Renal pelvis (tissue), 12 donors: ENCODE data around the gene PDZD2. TPM values are rescaled to one million over a fixed set of nuclear protein-coding genes. Genes with fewer than 3 reads are reported as not detected.
"Not testable (repeated sequence)": the region's sequence is repeated elsewhere in the genome, so short reads cannot be mapped to it uniquely, and the experiment has no call there.

ENCODE experiments used
- DNase-seq: peaks from one replicate; pipeline ENCODE4 v3.0.0-alpha.2; 2013
- long read RNA-seq, 16 experiments: transcript quantifications; one replicate each; lab custom pipeline, GENCODE V29; 2026
- polyA plus RNA-seq, 3 donors: library from polyadenylated mRNA; unstranded; fragments of 120-200 nt; gene quantifications; one replicate each; pipeline ENCODE4 v1.2.1, GENCODE V29; 2013; ENCODE audit not compliant: insufficient read length in 3 of 3

PDZD2 gene
- polyA plus RNA-seq = 10 to 100 TPM; 16.3 to 21.4 (median 18.9) TPM
- long read RNA-seq, donor 1 = 0 reads
- long read RNA-seq, donor 2 = 0 reads
- long read RNA-seq, donor 3, partial matches to known transcripts = 0 of 1 reads
- long read RNA-seq, donor 3, other reads (novel, unspliced or antisense) = 0 of 1 reads
- long read RNA-seq, donor 4 = 0 reads
- long read RNA-seq, donor 5 = 0 reads
- long read RNA-seq, donor 6, partial matches to known transcripts = 8 of 8 reads
- long read RNA-seq, donor 6, other reads (novel, unspliced or antisense) = 0 of 8 reads
- long read RNA-seq, donor 7 = 0 reads
- long read RNA-seq, donor 8 = 0 reads
- long read RNA-seq, donor 9, partial matches to known transcripts = 0 of 1 reads
- long read RNA-seq, donor 9, other reads (novel, unspliced or antisense) = 0 of 1 reads
- long read RNA-seq, donor 10 = 0 reads
- long read RNA-seq, donor 11 = 0 reads
- long read RNA-seq, donor 12, partial matches to known transcripts = 10 of 10 reads
- long read RNA-seq, donor 12, other reads (novel, unspliced or antisense) = 0 of 10 reads
- long read RNA-seq, donor 13, partial matches to known transcripts = 6 of 6 reads
- long read RNA-seq, donor 13, other reads (novel, unspliced or antisense) = 0 of 6 reads
- long read RNA-seq, donor 14, partial matches to known transcripts = 11 of 11 reads
- long read RNA-seq, donor 14, other reads (novel, unspliced or antisense) = 0 of 11 reads
- long read RNA-seq, donor 15 = 0 reads
- long read RNA-seq, donor 16 = 0 reads

DNA sequence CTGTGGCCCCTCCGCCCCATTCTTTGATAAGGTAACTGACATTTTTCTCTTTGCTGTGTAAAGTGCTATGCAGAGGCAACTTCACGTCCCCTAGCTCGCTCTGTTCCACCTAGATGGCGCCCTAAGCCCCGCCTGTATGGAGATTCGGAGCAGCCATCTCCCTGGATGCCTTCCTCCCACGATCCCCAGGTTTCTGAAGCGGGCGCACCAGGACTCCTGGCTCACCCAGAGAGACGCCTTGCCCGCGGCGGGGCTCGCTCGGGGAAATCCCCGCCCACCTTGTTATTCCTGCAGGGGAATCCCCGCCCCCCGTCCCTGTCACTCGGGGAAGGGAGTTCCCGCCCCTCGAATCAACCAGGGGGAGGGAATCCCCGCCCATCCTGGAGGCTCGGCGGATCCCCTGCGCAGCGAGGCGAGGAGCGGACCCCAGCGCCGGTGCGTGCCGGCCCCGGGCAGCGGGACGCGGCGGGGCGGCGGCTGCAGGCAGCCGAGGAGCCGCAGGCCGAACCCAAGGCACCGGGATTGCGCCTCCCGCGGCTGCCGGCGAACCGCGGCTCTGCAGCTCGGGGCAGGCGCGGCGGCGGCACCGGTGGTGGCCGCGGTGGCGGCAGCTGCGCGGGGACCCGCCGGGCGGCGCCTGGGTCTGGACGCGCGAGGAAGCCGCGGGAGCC lies at the start of gene PDZD2:
Gene PDZD2, plus strand, starts transcription at position 384 of the 671 bp plus-strand sequence.
- peak; percentile 82 for DNase-seq

DNA sequence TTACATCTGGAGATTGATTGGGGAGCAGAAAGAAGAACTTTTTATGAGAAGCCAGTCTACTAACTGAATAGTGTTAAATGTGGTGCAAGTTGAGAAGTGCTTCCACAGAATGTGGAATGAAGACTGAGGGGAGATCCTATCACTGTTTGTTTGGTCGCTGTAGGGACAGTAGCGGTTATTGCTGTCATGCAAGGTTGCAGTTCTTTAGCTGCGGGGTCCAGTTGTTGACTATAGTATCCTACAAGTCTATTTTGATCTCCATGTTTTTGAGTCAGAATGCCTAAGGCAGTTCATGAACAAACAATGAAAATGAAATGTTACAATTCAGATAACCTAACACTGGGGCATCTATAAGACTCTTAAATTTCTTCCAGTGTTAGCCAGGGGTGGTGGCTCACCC lies 45.3 kb upstream of the PDZD2 start:
- DNase-seq = no peak

DNA sequence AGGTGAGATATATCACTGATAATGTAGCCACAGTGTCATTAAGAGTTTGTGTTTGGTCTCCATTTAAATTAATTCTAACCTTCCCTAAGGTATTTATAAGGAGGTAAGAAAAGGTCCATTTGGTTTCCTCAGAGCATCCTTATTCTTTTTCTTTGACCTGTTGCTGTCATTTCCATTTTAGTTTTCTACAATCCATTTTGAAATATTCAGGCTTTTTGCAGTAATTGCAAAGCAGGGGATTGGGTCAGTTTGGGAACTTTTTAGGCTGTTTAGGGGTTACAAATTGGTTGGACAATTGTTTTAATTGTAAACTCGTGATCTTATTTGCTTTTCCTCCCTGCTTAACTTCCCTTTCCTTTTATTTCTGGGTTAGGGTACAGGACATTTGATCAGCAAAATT lies 42.6 kb upstream of the PDZD2 start:
- no peak for DNase-seq

DNA sequence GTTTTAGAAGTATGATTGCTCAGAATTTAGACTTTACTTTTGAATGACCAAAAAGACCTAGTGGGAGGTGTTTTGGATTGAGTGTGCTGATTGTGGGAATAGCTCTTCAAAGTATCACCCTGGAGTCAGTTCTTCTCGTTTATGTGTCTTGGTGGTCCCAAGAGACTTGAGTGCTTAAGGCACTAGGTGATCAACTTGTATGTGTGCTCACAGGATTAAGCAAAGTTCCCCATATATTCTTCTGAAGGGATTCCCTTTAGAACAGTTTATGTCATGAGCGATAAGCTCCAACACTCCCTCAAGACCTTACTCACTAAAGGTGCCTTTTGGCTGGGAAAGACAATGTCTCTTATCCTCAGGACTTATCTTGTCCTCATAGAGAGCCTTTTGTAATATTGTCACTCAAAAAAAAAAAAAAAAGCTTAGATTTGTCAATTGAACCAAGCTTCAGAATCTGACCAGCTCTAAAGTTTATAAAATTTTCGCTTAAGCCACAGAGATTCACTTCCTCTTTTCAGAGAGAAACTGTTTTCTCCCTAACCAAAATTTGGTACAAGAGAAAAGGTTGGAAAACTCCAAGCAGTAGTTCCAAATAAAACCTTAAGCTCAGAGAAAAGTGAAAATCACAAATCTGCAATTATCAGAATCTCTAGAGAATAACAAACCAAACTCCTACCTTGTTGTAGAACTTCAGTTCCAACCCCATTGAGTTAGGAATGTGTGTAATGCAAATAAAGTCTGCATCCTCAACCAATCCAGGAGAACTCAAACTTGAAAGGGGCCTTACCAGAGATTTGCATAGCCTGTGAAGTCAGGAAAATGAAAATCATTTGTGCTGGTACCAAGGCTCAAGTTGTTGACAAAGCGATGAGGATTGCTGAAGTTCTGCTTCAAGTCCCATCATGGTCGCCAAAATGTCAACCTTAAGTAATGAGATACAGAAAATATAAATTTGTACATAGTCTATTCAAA lies 40.0 kb upstream of the PDZD2 start:
- DNase-seq = no peak

DNA sequence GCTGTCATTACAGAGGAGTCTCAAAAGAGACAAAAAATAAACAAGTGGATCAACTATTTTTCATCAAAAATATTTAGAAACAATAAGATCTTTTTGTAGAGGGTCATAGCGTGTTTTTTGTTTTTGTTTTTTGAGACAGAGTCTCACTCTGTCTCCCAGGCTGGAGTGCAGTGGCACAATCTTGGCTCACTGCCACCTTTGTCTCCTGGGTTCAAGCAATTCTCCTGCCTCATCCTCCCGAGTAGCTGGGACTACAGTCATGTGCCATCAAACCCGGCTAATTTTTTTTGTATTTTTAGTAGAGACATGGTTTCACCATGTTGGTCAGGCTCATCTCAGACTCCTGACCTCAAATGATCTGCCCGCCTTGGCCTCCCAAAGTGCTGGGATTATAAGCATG lies 36.6 kb upstream of the PDZD2 start:
- DNase-seq = not testable (repeated sequence)

DNA sequence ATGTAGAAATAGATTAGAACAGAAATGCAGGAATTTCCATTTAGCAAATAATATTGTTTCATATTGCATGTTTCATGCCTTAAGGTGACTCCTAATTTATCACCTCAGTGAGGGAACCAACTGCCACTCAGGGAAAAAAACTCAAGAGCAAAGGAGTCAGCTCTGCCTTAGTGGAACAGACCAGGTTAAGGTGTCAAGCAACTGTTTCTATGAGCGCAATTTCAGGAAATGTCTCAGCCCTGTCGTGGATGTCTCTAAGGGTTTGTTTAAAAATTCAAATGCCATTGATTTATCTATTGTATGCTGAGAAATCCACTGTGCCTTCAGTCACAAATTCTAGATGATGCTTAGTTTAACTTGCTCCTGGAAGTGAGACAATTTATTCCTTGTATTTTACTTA lies 34.7 kb upstream of the PDZD2 start:
- DNase-seq = no peak

DNA sequence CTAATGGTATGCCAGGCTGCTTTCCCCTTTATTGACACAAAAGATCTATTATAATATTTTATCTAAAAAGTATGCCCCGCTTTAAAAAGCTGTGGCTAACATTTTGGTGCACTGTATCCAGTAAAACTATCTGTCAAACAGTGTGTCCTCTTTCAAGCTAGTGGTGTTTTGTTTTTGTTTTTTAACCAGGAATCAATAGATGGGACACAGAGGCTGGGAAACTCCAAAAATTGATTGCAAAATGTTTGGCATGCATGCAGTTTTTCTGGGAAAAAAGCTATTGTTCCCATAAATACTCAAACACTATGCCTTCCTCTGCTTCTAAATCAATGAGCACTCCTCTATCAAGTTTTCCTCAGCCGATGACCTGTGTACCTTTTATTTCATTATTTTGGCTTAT lies 34.3 kb upstream of the PDZD2 start:
- DNase-seq = no peak

DNA sequence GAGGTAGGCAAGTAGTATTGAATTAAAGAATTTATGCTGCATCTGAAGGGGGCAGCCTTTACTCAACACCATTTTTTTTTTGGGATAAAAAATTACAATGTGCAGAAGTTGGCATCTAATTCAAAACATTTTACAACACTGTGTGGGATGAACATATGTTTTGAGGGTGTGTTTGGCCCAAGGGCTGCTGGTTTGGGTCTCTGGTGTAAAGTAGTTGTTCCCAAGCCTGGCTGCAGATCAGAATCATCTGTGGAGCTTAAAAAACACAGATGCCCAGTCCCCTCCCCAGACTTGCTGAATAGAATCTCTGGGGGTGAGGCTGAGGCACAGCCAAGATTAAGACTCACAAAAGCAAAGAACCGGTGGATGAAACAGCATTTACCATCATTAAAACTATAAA lies 33.0 kb upstream of the PDZD2 start:
- DNase-seq = no peak

DNA sequence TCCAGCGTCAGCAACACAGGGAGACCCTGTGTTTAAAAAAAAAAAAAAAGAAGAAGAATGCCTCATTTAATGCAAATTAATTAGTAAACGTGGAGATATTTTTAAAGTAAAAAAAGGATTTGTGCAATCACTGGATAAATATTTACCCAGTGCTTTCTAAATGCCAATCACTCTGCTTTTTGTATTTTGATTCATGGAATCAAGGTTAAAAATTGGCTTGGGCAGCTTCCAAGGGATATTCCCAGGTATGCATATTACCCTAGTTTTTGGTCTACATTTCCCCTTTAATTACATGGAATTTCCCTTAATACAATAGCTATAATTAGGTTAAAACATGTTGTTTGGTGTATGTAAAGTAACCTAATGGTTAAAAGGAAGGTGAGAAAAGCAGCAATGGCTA lies 31.4 kb upstream of the PDZD2 start:
- DNase-seq = no peak

DNA sequence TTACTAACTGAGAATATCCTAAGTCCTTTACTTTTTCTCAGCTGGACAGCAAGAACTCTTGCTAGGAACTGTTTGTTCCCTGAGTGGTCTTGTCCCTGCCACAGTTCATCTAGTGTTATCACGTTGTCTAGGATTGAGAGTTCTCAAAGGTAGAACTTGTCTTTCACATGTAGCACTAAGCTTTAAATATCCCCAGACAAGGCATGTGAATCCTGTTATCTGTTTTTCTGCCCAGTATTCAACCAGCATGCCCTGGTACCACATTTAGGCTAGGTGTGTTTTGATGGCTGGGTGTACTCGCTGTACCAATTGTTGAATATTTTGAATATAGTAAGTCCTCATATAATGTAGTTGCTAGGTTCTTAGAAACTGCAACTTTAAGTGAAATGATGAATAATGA lies 27.9 kb upstream of the PDZD2 start:
- DNase-seq = no peak

DNA sequence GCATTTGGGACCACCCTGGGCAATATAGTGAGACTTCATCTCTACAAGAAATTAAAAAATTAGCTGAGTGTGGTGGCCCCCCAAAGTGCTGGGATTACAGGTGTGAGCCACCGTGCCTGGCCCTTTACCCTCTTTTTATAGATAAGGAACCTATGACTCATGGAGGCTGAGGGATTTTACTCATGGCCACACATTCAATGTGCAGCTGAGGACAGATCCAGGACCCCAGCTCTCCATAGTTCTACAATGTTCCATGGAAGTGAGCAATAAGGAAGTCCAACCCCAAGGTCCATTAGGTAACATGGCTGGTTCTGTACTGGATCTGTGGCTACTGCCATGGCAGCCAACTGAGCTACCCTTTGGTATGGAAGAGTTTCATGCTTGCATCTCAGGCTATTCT lies 25.3 kb upstream of the PDZD2 start:
- DNase-seq = no peak

DNA sequence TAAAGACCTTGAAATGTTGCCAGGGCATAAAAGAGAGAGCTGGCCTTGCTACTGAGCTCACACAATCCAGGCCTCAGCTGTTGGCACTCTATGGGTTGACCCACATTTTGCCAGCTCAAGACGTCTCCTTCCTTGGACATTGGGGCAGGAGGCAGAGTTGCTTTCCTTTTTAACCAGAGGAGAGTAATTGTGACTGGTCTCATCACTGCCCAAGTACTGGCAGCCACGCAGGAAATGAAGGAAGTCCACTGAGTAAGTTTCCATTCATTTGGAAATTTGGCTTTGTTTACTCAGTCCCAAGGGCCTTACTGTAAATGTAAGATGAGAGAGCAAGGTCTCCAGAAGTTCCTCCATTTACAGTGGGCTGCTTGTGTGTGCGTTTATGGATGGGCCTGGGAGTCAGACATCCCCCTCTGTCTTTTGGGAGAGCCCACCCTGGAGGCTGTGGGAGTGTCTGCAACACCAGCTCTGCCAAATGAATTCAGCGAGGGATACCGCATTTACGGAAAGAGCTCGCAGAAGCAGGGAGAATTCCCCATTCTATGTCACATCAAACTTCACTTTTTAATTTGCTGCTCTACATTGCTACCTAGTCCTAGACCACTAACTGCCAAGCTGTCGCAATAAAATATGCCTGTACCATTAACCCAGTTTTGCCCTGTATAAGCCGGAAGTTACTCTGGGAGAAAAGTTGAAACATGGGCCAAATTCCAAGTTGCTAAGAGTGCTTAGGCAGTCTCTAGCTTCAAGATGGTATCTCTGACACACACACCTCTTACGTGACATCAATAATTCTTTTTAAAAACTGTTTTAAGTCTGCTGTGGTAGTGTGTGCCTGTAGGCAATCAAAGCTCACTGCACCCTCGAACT lies 24.5 kb upstream of the PDZD2 start:
- DNase-seq = peak; percentile 66

DNA sequence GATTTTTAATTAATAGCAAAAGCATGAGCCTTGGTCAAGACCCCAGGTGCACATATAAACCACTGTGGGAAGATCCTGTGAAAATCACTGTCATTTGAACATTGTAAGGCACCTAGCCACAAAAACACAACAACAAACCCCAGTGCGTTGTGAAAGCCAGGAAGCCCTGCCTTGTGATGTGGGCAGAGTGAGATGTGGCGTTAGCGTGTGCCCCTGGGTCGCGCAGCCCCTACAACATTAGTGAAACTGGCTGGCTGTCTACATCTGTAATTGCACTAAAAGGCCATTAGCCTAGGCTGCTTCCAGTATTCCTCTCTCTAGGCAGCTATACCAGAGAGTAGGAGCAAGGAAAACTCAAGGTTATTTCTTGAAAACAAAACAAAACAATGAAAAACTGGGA lies 21.1 kb upstream of the PDZD2 start:
- no peak for DNase-seq

DNA sequence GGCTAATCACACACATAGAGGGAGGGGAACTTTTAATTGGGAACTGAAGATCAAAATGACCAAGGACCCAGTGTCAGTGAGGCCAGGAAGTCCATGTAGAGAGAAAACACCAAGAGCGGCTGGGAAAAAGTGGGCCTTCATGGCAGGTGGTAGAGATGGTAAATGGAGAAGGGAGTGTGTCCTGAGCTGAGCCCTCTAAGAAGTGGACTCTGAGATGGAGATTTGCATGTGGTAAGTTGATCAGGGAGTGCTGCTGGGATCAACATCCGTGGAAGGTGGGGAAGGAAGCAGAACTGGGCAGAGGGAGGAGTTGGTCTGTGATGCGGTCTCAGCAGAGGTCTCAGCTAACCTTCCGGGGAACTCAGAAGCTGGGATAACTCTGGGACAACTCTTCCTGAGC lies 18.9 kb upstream of the PDZD2 start:
- no peak for DNase-seq

DNA sequence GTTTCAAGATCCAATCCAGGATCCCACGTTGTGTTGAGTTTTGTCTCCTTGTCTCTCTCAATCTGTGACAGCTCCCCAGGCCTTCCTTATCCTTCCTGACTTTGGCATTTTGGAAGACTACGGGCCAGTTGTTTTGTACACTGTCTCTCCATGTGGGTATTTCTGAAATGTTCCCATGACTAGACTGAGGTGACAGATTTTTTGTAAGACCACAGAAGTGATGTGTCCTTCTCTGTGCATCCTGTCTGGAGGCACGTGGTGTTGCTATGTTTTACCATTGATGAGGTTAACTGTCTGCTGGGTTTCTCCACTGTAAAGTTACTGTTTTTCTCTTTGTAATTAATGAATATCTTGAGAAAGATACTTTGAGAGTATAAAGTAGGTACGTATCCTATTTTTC lies 15.7 kb upstream of the PDZD2 start:
- DNase-seq = no peak

DNA sequence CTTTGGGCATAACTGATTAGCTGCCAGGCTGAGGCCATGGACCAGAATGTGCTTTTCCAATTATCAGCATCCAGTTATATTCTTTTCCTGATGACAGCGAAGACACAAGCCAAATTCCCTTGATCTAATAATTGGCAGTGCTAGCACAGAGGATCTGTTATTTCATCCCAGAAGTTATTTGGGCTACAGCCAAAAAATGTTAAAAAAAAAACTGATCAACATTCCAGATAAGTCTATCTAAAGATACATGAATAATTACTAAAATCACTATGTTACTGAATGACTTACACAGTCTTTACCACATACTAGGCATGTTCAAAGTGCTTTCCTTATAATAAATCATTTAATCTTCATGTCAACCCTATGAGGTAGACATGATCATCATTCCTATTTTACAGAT lies 13.5 kb upstream of the PDZD2 start:
- DNase-seq = no peak

DNA sequence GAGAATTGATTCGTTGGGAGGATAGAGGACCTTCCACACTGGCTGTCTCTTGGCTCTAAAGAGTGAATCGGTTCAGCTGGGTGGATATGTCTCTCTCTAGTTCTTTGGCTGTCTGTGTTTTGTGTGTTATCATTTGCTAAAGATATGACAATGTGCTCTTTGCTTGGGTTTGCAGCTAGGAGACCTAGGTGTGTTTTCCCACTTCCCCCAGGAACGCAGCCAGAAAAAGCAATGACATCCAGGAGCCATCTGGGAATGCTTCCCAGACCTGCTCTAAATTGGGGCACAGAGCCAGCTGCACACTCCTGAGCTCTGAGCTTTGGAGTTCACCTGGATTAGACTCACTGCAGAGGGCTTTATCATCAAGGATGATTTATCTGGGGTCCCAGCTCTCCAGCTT lies 12.8 kb upstream of the PDZD2 start:
- no peak for DNase-seq

DNA sequence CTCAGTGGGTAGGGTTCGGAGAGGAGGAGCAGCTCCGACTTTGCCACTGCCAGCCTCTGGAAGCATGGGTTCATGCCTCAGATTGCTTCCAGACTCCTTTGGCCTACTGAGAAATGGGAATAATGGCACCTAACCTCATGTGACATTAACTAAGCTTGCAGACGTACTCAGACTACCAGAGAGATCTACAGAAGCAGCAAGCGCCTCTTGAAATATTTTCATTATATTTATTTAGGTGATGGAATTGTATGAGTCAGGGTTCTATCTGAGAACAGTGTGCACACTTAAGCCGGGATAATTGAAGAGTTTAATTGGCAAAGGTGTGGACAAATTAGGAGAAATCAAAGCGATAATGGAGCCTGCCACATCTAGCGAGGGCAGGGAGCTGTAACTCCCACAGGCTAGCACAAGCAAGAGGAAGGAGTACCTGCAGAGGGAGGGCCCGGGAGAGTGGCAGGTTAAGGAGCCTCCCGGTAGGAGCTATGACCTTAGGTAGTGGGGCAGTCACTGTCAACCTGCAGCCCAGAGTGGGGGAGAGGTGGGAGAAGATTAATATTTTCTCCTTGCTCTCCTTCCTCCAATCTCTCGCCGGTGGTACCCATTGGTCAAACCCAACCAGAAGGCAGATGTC lies 12.2 kb upstream of the PDZD2 start:
- no peak for DNase-seq

DNA sequence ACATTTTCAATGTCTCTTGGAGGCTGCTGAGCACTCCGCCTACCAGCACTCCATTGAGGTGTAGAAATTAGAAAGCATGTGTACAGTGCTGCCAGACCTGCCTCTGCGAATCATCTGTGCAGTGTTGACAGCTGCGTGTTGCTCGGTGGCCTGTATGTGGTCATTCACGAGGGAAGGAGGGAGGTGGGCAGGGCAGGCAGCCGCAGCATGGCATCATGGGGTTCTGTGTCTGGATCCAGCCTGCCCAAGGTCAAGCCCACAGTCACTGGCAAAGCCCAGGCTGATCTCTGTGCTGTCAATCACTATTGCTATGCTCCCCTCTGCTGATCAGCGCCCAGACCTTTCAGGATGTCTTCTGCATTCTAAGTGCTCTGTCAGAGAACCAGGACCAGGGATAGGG lies 8.0 kb upstream of the PDZD2 start:
- DNase-seq = no peak

DNA sequence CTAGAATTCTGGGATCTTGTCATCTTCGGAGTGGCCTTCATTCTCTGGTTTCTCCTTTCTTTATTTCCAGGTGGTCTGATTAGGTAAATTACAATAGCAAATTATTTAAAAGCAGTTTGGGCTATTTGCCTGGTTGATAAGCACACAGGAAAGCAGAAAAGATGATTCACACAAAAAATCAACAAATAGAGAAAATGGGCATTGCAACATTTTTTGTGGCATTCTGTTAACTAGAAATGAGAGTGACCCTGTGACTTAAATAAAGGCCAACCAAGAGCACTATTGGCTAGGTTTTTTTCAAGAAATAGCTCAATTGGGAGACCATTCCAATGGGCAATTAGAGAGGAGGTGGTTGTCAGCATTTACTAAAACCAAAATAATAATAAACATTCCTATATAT lies 6.5 kb upstream of the PDZD2 start:
- DNase-seq = no peak
